ENCODE measurements around the gene FRS2.

The FRS2 gene

GRCh38 chr12:69470189-69471075 is at the start of gene FRS2:
Gene FRS2 (plus strand): TSS chr12:69470388. CDS start chr12:69569031, 98,643 bp downstream.
- Mint-ChIP-seq H3K36me3 (ENCODE audit: low read depth) (no peaks in the 10 kb centered on the region), H3K27me3 (no peaks in the 10 kb centered on the region), H3K4me1 (peaks cover 58% of the 10 kb centered on the region), H3K27ac (peak within 1 kb of the TSS; percentile 96), H3K9me3 (no peaks in the 10 kb centered on the region), H3K4me3 (peak within 1 kb of the TSS; percentile 94)
- ATAC-seq (peak; percentile 98), DNase-seq (peak; percentile 88)

GRCh38 chr12:69421548-69421947 is 48.6 kb upstream of the FRS2 start:
- H3K9me3 Mint-ChIP-seq = peaks cover 4% of the 10 kb centered on the region
- H3K4me3 Mint-ChIP-seq = no peak overlapping the region
- H3K27me3 Mint-ChIP-seq = no peaks in the 10 kb centered on the region
- DNase-seq (no peak), ATAC-seq (no peak)
- H3K36me3 Mint-ChIP-seq (ENCODE audit: low read depth) = no peaks in the 10 kb centered on the region
- H3K27ac Mint-ChIP-seq = no peak overlapping the region
- no peaks in the 10 kb centered on the region for H3K4me1 Mint-ChIP-seq

GRCh38 chr12:69423037-69423905 is 46.9 kb upstream of the FRS2 start:
- no peak overlapping the region for H3K4me3 Mint-ChIP-seq
- H3K27ac Mint-ChIP-seq = no peak overlapping the region
- ATAC-seq (no peak), DNase-seq (no peak)
- no peaks in the 10 kb centered on the region for H3K4me1 Mint-ChIP-seq
- H3K27me3 Mint-ChIP-seq = no peaks in the 10 kb centered on the region
- peaks cover 4% of the 10 kb centered on the region for H3K9me3 Mint-ChIP-seq
- no peaks in the 10 kb centered on the region for H3K36me3 Mint-ChIP-seq (ENCODE audit: low read depth)

GRCh38 chr12:69425417-69425816 is 44.8 kb upstream of the FRS2 start:
- DNase-seq (no peak), ATAC-seq (no peak)
- H3K4me1 Mint-ChIP-seq = no peaks in the 10 kb centered on the region
- no peaks in the 10 kb centered on the region for H3K36me3 Mint-ChIP-seq (ENCODE audit: low read depth)
- peaks cover 4% of the 10 kb centered on the region for H3K9me3 Mint-ChIP-seq
- no peak overlapping the region for H3K27ac Mint-ChIP-seq
- H3K4me3 Mint-ChIP-seq = no peak overlapping the region
- H3K27me3 Mint-ChIP-seq = no peaks in the 10 kb centered on the region

GRCh38 chr12:69428351-69429073 is 41.7 kb upstream of the FRS2 start:
- ATAC-seq (no peak), DNase-seq (no peak)
- no peak overlapping the region for H3K27ac Mint-ChIP-seq
- no peak overlapping the region for H3K4me3 Mint-ChIP-seq
- H3K27me3 Mint-ChIP-seq = no peaks in the 10 kb centered on the region
- H3K9me3 Mint-ChIP-seq = no peaks in the 10 kb centered on the region
- H3K36me3 Mint-ChIP-seq (ENCODE audit: low read depth) = no peaks in the 10 kb centered on the region
- no peaks in the 10 kb centered on the region for H3K4me1 Mint-ChIP-seq

GRCh38 chr12:69430942-69431590 is 39.1 kb upstream of the FRS2 start:
- Mint-ChIP-seq H3K9me3 (no peaks in the 10 kb centered on the region), H3K36me3 (ENCODE audit: low read depth) (no peaks in the 10 kb centered on the region), H3K4me3 (no peak overlapping the region), H3K27me3 (no peaks in the 10 kb centered on the region), H3K4me1 (no peaks in the 10 kb centered on the region), H3K27ac (no peak overlapping the region)
- DNase-seq (no peak), ATAC-seq (no peak)

GRCh38 chr12:69431591-69432222 is 38.5 kb upstream of the FRS2 start:
- no peaks in the 10 kb centered on the region for H3K9me3 Mint-ChIP-seq
- no peak overlapping the region for H3K4me3 Mint-ChIP-seq
- no peaks in the 10 kb centered on the region for H3K36me3 Mint-ChIP-seq (ENCODE audit: low read depth)

GRCh38 chr12:69433653-69434052 is 36.5 kb upstream of the FRS2 start:
- H3K36me3 Mint-ChIP-seq (ENCODE audit: low read depth) = no peaks in the 10 kb centered on the region
- ATAC-seq (no peak), DNase-seq (no peak)
- H3K9me3 Mint-ChIP-seq = no peaks in the 10 kb centered on the region
- no peak overlapping the region for H3K4me3 Mint-ChIP-seq
- H3K27me3 Mint-ChIP-seq = no peaks in the 10 kb centered on the region
- no peaks in the 10 kb centered on the region for H3K4me1 Mint-ChIP-seq
- H3K27ac Mint-ChIP-seq = no peak overlapping the region

More at GRCh38 chr12:69431591-69432222, 38.5 kb upstream of the FRS2 start:
- no peaks in the 10 kb centered on the region for H3K27me3 Mint-ChIP-seq
- DNase-seq (no peak), ATAC-seq (no peak)
- H3K27ac Mint-ChIP-seq = no peak overlapping the region
- H3K4me1 Mint-ChIP-seq = no peaks in the 10 kb centered on the region

GRCh38 chr12:69435644-69436043 is 34.5 kb upstream of the FRS2 start:
- H3K27me3 Mint-ChIP-seq = no peaks in the 10 kb centered on the region
- H3K36me3 Mint-ChIP-seq (ENCODE audit: low read depth) = no peaks in the 10 kb centered on the region
- H3K4me1 Mint-ChIP-seq = no peaks in the 10 kb centered on the region
- DNase-seq = no peak
- H3K27ac Mint-ChIP-seq = no peak overlapping the region
- no peak for ATAC-seq
- no peak overlapping the region for H3K4me3 Mint-ChIP-seq
- no peaks in the 10 kb centered on the region for H3K9me3 Mint-ChIP-seq

GRCh38 chr12:69437073-69437472 is 33.1 kb upstream of the FRS2 start:
- no peak for DNase-seq
- Mint-ChIP-seq H3K27ac (no peak overlapping the region), H3K4me3 (no peak overlapping the region), H3K27me3 (no peaks in the 10 kb centered on the region), H3K4me1 (no peaks in the 10 kb centered on the region), H3K9me3 (no peaks in the 10 kb centered on the region), H3K36me3 (ENCODE audit: low read depth) (no peaks in the 10 kb centered on the region)
- ATAC-seq = no peak

- Mint-ChIP-seq H3K27me3 (no peaks in the 10 kb centered on the region), H3K27ac (no peak overlapping the region)
Measured at GRCh38 chr12:69438539-69438938, 31.6 kb upstream of the FRS2 start.

GRCh38 chr12:69440016-69440415 is 30.2 kb upstream of the FRS2 start:
- DNase-seq (no peak), ATAC-seq (no peak)
- Mint-ChIP-seq H3K4me3 (no peak overlapping the region), H3K27me3 (no peaks in the 10 kb centered on the region), H3K27ac (no peak overlapping the region), H3K9me3 (no peaks in the 10 kb centered on the region), H3K4me1 (no peaks in the 10 kb centered on the region), H3K36me3 (ENCODE audit: low read depth) (no peaks in the 10 kb centered on the region)

More at GRCh38 chr12:69438539-69438938, 31.6 kb upstream of the FRS2 start:
- Mint-ChIP-seq H3K36me3 (ENCODE audit: low read depth) (no peaks in the 10 kb centered on the region), H3K4me1 (no peaks in the 10 kb centered on the region), H3K9me3 (no peaks in the 10 kb centered on the region), H3K4me3 (no peak overlapping the region)
- no peak for DNase-seq
- no peak for ATAC-seq

GRCh38 chr12:69440886-69441285 is 29.3 kb upstream of the FRS2 start:
- no peaks in the 10 kb centered on the region for H3K27me3 Mint-ChIP-seq
- ATAC-seq = no peak
- DNase-seq = no peak
- H3K4me1 Mint-ChIP-seq = no peaks in the 10 kb centered on the region
- no peak overlapping the region for H3K27ac Mint-ChIP-seq
- H3K4me3 Mint-ChIP-seq = no peak overlapping the region
- H3K36me3 Mint-ChIP-seq (ENCODE audit: low read depth) = no peaks in the 10 kb centered on the region
- no peaks in the 10 kb centered on the region for H3K9me3 Mint-ChIP-seq

GRCh38 chr12:69442894-69443293 is 27.3 kb upstream of the FRS2 start:
- DNase-seq (no peak), ATAC-seq (no peak)
- Mint-ChIP-seq H3K4me3 (no peak overlapping the region), H3K27ac (no peak overlapping the region), H3K9me3 (no peaks in the 10 kb centered on the region), H3K27me3 (no peaks in the 10 kb centered on the region), H3K36me3 (ENCODE audit: low read depth) (no peaks in the 10 kb centered on the region), H3K4me1 (no peaks in the 10 kb centered on the region)

All from activated naive CD8-positive, alpha-beta T cell treated with anti-CD3 and anti-CD28 coated beads, Interleukin-2, amount 50 U/mL, for 24 hours (primary cell).